K562 (cell line): Measurements from ENCODE around the gene TBC1D2. TPM values are rescaled to one million over a fixed set of nuclear protein-coding genes. Genes with fewer than 3 reads are reported as not detected.

Experiments
- C11orf30 ChIP-seq: fragments of 450-650 bp; IDR thresholded peaks from 2 replicates; pipeline ENCODE4 v1.6.1; 2016; ENCODE audit warnings: low read depth, mild to moderate bottlenecking
- FOXJ2 ChIP-seq: fragments of 200-800 bp; sonication (Bioruptor generic); IDR thresholded peaks from 2 replicates; pipeline ENCODE4 v1.6.1; 2016; ENCODE audit warnings: missing genetic modification characterization, missing compliant biosample characterization
- HES1 ChIP-seq: fragments of 450-650 bp; IDR thresholded peaks from 2 replicates; pipeline ENCODE4 v1.6.1; 2016; ENCODE audit warnings: low read depth, mild to moderate bottlenecking, moderate library complexity
- HMG20B ChIP-seq: fragments of 250-450 bp; sonication (Bioruptor Pico); IDR thresholded peaks from 2 replicates; pipeline ENCODE4 v1.5.0; 2021; ENCODE audit warnings: mild to moderate bottlenecking
- MIER1 ChIP-seq: fragments of 450-650 bp; IDR thresholded peaks from 2 replicates; pipeline ENCODE4 v1.6.1; 2016; ENCODE audit warnings: antibody characterized with exemption, mild to moderate bottlenecking, low read depth
- PHB2 ChIP-seq: fragments of 450-650 bp; IDR thresholded peaks from 2 replicates; pipeline ENCODE4 v1.6.1; 2017; ENCODE audit warnings: low read depth
- POLR2H ChIP-seq: IDR thresholded peaks from 2 replicates; pipeline ENCODE4 v1.6.1; 2016; ENCODE audit warnings: missing genetic modification characterization, low read depth, mild to moderate bottlenecking, control low read depth, missing compliant biosample characterization, moderate library complexity
- RBM25 ChIP-seq: fragments of 200-400 bp; formaldehyde crosslinking; IDR thresholded peaks from 2 replicates; pipeline ENCODE4 v1.6.1; 2018; ENCODE audit warnings: low read length, low read depth, moderate library complexity; ENCODE audit not compliant: severe bottlenecking
- RNF2 ChIP-seq: sonication (generic); IDR thresholded peaks from 2 replicates; pipeline ENCODE4 v1.6.1; 2016
- SMARCC2 ChIP-seq: fragments of 450-650 bp; IDR thresholded peaks from 2 replicates; pipeline ENCODE4 v1.6.1; 2017; ENCODE audit warnings: antibody characterized with exemption, moderate library complexity, mild to moderate bottlenecking, low read depth
- SREBF1 ChIP-seq: fragments of 150-350 bp; IDR thresholded peaks from 2 replicates; pipeline ENCODE4 v1.6.1; 2014; ENCODE audit warnings: antibody characterized with exemption, low read depth, low read length, borderline replicate concordance
- STAG1 ChIP-seq: sonication (generic); formaldehyde crosslinking; IDR thresholded peaks from 2 replicates; pipeline ENCODE4 v1.5.0; 2020; ENCODE audit warnings: missing genetic modification reagents, borderline replicate concordance
- SUPT5H ChIP-seq: fragments of 450-650 bp; IDR thresholded peaks from 2 replicates; pipeline ENCODE4 v1.6.1; 2016
- TFAP4 ChIP-seq: sonication (generic); formaldehyde crosslinking; IDR thresholded peaks from 2 replicates; pipeline ENCODE4 v1.8.0; 2022; ENCODE audit warnings: missing genetic modification reagents, mild to moderate bottlenecking, moderate library complexity, borderline replicate concordance
- ZBTB9 ChIP-seq: fragments of 450-650 bp; formaldehyde crosslinking; IDR thresholded peaks from 2 replicates; pipeline ENCODE4 v1.4.0; 2020; ENCODE audit warnings: mild to moderate bottlenecking, moderate library complexity
- ZNF121 ChIP-seq: sonication (generic); formaldehyde crosslinking; conservative IDR thresholded peaks from 2 replicates; pipeline ENCODE4 v1.8.0; 2022; ENCODE audit warnings: missing genetic modification reagents
- ZNF280A ChIP-seq: fragments of 450-650 bp; IDR thresholded peaks from 2 replicates; pipeline ENCODE4 v1.6.1; 2018; ENCODE audit warnings: mild to moderate bottlenecking, low read depth; ENCODE audit not compliant: partially characterized antibody
- ZNF395 ChIP-seq: fragments of 200-800 bp; sonication (Bioruptor generic); IDR thresholded peaks from 2 replicates; pipeline ENCODE4 v1.6.1; 2017; ENCODE audit warnings: missing genetic modification characterization, missing compliant biosample characterization
- ZNF444 ChIP-seq: fragments of 250-450 bp; sonication (Bioruptor Pico); IDR thresholded peaks from 2 replicates; pipeline ENCODE4 v1.4.0; 2020; ENCODE audit warnings: mild to moderate bottlenecking, moderate library complexity
- ZNF589 ChIP-seq: fragments of 200-800 bp; sonication (Bioruptor generic); IDR thresholded peaks from 2 replicates; pipeline ENCODE4 v1.6.1; 2016; ENCODE audit warnings: low read depth, missing genetic modification characterization, missing compliant biosample characterization
- ZNF778 ChIP-seq: fragments of 450-650 bp; formaldehyde crosslinking; IDR thresholded peaks from 2 replicates; pipeline ENCODE4 v1.4.0; 2020; ENCODE audit warnings: mild to moderate bottlenecking, moderate library complexity
- ZNF780A ChIP-seq: fragments of 250-450 bp; sonication (Bioruptor Pico); IDR thresholded peaks from 2 replicates; pipeline ENCODE4 v1.5.0; 2021; ENCODE audit warnings: mild to moderate bottlenecking
- polyA plus RNA-seq, 8 experiments: library from polyadenylated mRNA; depleted of rRNA in 4 of 8; stranded (reverse) in 5 of 8; unstranded in 3 of 8; fragments of >200 nt; fragmentation: Nextera tagmentation in 2 of 8; fragmentation: Illumina TruSeq in 1 of 8; extraction: Ambion mirVana in 2 of 8; extraction: Trizol in 1 of 8; gene quantifications; 2 replicates each; pipeline versions ENCODE4 v1.2.1 to v1.2.3, GENCODE V29; 2011 to 2014; ENCODE audit warnings: inconsistent platforms in 1 of 8, missing spikeins in 1 of 8
- total RNA-seq, 7 experiments: library from RNA; depleted of rRNA in 6 of 7; stranded (reverse); fragments of >200 nt in 6 of 7; fragmentation: Illumina TruSeq in 2 of 7; extraction: Trizol in 2 of 7; gene quantifications; 2 replicates each; pipeline versions ENCODE4 v1.2.1 to v1.2.3, GENCODE V29; 2011 to 2021; ENCODE audit warnings: low replicate concordance in 1 of 7

The TBC1D2 gene
- total and polyA plus RNA-seq, 9 of the 15 experiments (the other 6 are each of a cell fraction or from before 2014, with no cell fraction given), result 0.10 to 7.0 (median 2.5) TPM

- TF ChIP-seq MIER1, result no peak
- peak; percentile 82; the same call in 1 of the 2 replicates for TF ChIP-seq ZBTB9 (CRISPR knock-in tag)
- TF ChIP-seq HMG20B (CRISPR knock-in tag), result no peak
- TF ChIP-seq RBM25, result no peak
- no peak for TF ChIP-seq FOXJ2 (tag)
- no peak for TF ChIP-seq STAG1 (CRISPR knock-in tag)
- peak; percentile 79 for TF ChIP-seq SUPT5H
- TF ChIP-seq PHB2, result no peak
- TF ChIP-seq POLR2H (tag), result no peak; the same call in 1 of the 2 replicates
- peak; percentile 100 for TF ChIP-seq TFAP4
- peak; percentile 89; the same call in 1 of the 2 replicates for TF ChIP-seq ZNF395 (CRISPR knock-in tag)
- no peak for TF ChIP-seq ZNF280A
- TF ChIP-seq HES1, result no peak
- no peak for TF ChIP-seq ZNF778 (CRISPR knock-in tag)
- no peak for TF ChIP-seq ZNF121 (CRISPR knock-in tag)
- TF ChIP-seq SREBF1, result no peak
- peak; percentile 73 for TF ChIP-seq C11orf30
- no peak for TF ChIP-seq ZNF780A (CRISPR knock-in tag)
- 0 out of 2 replicates have a peak, but pooled peaks have one; percentile 27 for TF ChIP-seq ZNF589 (CRISPR knock-in tag)
- TF ChIP-seq RNF2, result no peak
- TF ChIP-seq ZNF444 (CRISPR knock-in tag), result no peak
- TF ChIP-seq SMARCC2, result no peak
Observed at GRCh38 chr9:98255578-98256296, at the start of gene TBC1D2 (continued).
